ENCODE results near the gene LAMA2. TPM values are rescaled to one million over a fixed set of nuclear protein-coding genes. Genes with fewer than 3 reads are reported as not detected.

Gene LAMA2
- total and polyA plus RNA-seq, 2 experiments from 2014 or later: 0.91 to 6.4 TPM

- Mint-ChIP-seq H3K36me3 (ENCODE audit: low read depth) (no peaks in the 10 kb centered on the region), H3K27me3 (ENCODE audit: insufficient read depth, low read depth, poor library complexity) (no peaks in the 10 kb centered on the region), H3K9me3 (no peaks in the 10 kb centered on the region), H3K27ac (no peak overlapping the region), H3K4me1 (peaks cover 3% of the 10 kb centered on the region; the same call in 1 of the 3 replicates), H3K4me3 (no peak overlapping the region)
- ATAC-seq (no peak), DNase-seq (ENCODE audit: low spot score) (no peak)
- Histone ChIP-seq H2AFZ (no peak overlapping the region), H3K36me3 (ENCODE audit: insufficient read depth) (no peaks in the 10 kb centered on the region), H3K4me3 (no peak overlapping the region), H3K27ac (ENCODE audit: low read depth) (no peak overlapping the region), H3F3A (replicated peaks; ENCODE audit: low read depth) (no peaks in the 10 kb centered on the region), H3K4me2 (no peak overlapping the region), H4K20me1 (replicated peaks; ENCODE audit: insufficient read depth) (no peaks in the 10 kb centered on the region), H3K27me3 (ENCODE audit: insufficient read depth) (no peaks in the 10 kb centered on the region), H3K4me1 (ENCODE audit: insufficient read depth) (no peaks in the 10 kb centered on the region), H3K9me2 (ENCODE audit: insufficient read depth) (no peaks in the 10 kb centered on the region), H3K79me2 (replicated peaks; ENCODE audit: insufficient read depth) (no peaks in the 10 kb centered on the region)
- TF ChIP-seq EZH2phosphoT487 (IDR thresholded peaks at IDR 0.05; ENCODE audit: unreplicated experiment): no peak
- no peak for TF ChIP-seq STAT1 (IDR thresholded peaks at IDR 0.05; ENCODE audit: unreplicated experiment)
- no peak for TF ChIP-seq ZNF462 (CRISPR knock-in tag; IDR thresholded peaks at IDR 0.05)
- TF ChIP-seq NANOG (IDR thresholded peaks at IDR 0.05; ENCODE audit: borderline replicate concordance): no peak
- TF ChIP-seq REST (IDR thresholded peaks at IDR 0.05; ENCODE audit: unreplicated experiment): no peak
- no peak for TF ChIP-seq ZNF114 (CRISPR knock-in tag; IDR thresholded peaks at IDR 0.05)
- no peak for TF ChIP-seq POLR2AphosphoS5 (IDR thresholded peaks at IDR 0.05; ENCODE audit: low read depth)
These were observed 329.1 kb downstream of the LAMA2 start for GRCh38 chr6:129212081-129212480.
